A673 (cell line): Measurements from ENCODE around the gene ESRRA.

Experiments used
- CTCF ChIP-seq: fragments of 300-800, 200-600 bp; sonication (generic); conservative IDR thresholded peaks from 2 replicates; pipeline ENCODE4 v1.5.1; 2017; ENCODE audit warnings: low read depth, mild to moderate bottlenecking, antibody characterized with exemption, low read length, moderate library complexity, mixed read lengths
- EZH2 ChIP-seq: fragments of 200-600 bp; sonication (generic); IDR thresholded peaks from 2 replicates; pipeline ENCODE4 v1.6.1; 2017; ENCODE audit warnings: borderline replicate concordance, low read depth, mild to moderate bottlenecking, mixed read lengths, antibody characterized with exemption, low read length; ENCODE audit not compliant: poor library complexity, severe bottlenecking

DNA sequence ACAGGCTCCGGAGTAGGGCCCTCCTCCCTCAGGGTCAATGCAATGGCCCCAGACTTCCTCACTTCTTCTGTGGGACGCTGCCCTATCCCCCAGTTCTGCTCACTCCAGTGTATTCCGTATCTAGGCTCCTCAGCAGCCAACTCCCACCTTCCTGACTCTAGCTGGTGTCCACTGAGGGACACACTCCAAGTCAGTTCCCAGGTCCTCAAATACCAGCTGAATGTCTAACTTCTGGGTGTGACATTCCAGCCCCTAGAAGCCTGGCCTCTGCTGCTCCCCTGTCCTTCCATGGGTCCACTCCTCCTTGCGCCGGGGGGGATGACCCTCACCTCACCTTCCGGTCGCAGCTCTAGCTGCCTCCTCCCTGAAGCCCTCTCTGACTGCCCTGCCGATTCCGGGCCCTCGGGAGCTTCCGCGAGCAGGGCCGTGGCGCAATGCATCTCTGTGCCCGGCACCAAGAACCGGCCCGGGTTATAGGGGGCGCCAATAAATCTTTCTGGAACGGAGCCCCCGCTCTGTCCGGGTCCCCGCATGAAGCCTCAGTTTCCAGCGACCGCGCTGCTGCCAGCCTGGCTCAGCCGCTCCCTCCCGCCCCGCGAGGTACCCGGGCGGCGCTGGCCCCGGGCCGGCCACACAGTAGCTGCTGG is 36.3 kb upstream of the ESRRA start:
- no peak for TF ChIP-seq EZH2
- TF ChIP-seq CTCF, result no peak
